Ovary (tissue), 3 donors: ENCODE measurements around the gene AHRR.

Experiments
- CTCF ChIP-seq, 3 donors: fragments of 450-650 bp in 2 of 3; fragments of 200-600 bp in 1 of 3; IDR thresholded peaks; one replicate each; pipeline versions ENCODE4 v1.5.1 to v1.8.0; 2016 to 2022; ENCODE audit warnings: antibody characterized with exemption in 3 of 3, mild to moderate bottlenecking in 1 of 3
- EP300 ChIP-seq: sonication (generic); formaldehyde crosslinking; IDR thresholded peaks from one replicate; pipeline ENCODE4 v1.6.1; 2017; ENCODE audit warnings: antibody characterized with exemption
- POLR2A ChIP-seq: fragments of 450-650 bp; IDR thresholded peaks from one replicate; pipeline ENCODE4 v1.6.1; 2017; ENCODE audit warnings: antibody characterized with exemption, mild to moderate bottlenecking, moderate library complexity
- donor health status: DM: no; HTN: no; CAD: no.

- no peak for TF ChIP-seq CTCF (IDR thresholded peaks at IDR 0.05)
- no peak for TF ChIP-seq POLR2A
- TF ChIP-seq EP300: no peak
Observed at GRCh38 chr5:433836-434235, 112.3 kb downstream of the AHRR start.
